Loucy (cell line): Measurements from ENCODE around the gene SGK1.

Experiments used
- H2AFZ ChIP-seq: fragments of 200-600 bp; sonication (generic); 2 replicates; pipeline ENCODE4 v1.6.0; 2016; ENCODE audit warnings: antibody characterized with exemption, mild to moderate bottlenecking, low read length, moderate library complexity
- H3F3A ChIP-seq: fragments of 200-600 bp; 2 replicates; pipeline ENCODE4 v1.6.0; 2016; ENCODE audit warnings: antibody characterized with exemption, low read depth, mild to moderate bottlenecking
- H3K27me3 ChIP-seq: fragments of 200-600 bp; sonication (generic); 2 replicates; pipeline ENCODE4 v1.6.1; 2014; ENCODE audit warnings: low read length, mild to moderate bottlenecking; ENCODE audit not compliant: insufficient read depth, poor library complexity, severe bottlenecking
- H3K36me3 ChIP-seq: fragments of 200-600 bp; sonication (generic); 2 replicates; pipeline ENCODE4 v1.6.1; 2016; ENCODE audit warnings: low read length; ENCODE audit not compliant: insufficient read depth
- H3K4me1 ChIP-seq: fragments of 200-600 bp; sonication (generic); 2 replicates; pipeline ENCODE4 v1.5.1; 2014; ENCODE audit warnings: low read length, mild to moderate bottlenecking; ENCODE audit not compliant: insufficient read depth, poor library complexity, severe bottlenecking
- H3K4me2 ChIP-seq: fragments of 200-600 bp; sonication (generic); 2 replicates; pipeline ENCODE4 v1.6.0; 2014; ENCODE audit warnings: antibody characterized with exemption, low read length, low read depth, mild to moderate bottlenecking; ENCODE audit not compliant: poor library complexity, severe bottlenecking
- H3K4me3 ChIP-seq: fragments of 200-600 bp; sonication (generic); 2 replicates; pipeline ENCODE4 v1.5.1; 2014; ENCODE audit warnings: low read length, mild to moderate bottlenecking, mixed read lengths; ENCODE audit not compliant: poor library complexity, severe bottlenecking
- H3K79me2 ChIP-seq: fragments of 200-600 bp; sonication (generic); 2 replicates; pipeline ENCODE4 v1.6.1; 2014; ENCODE audit warnings: low read length; ENCODE audit not compliant: insufficient read depth
- H3K9ac ChIP-seq: fragments of 200-600 bp; sonication (generic); 2 replicates; pipeline ENCODE4 v1.6.0; 2014; ENCODE audit warnings: mild to moderate bottlenecking, low read depth, low read length, moderate library complexity; ENCODE audit not compliant: poor library complexity, severe bottlenecking
- H3K9me2 ChIP-seq: fragments of 200-600 bp; sonication (generic); replicated peaks from 2 replicates; pipeline ENCODE4 v1.6.1; 2016; ENCODE audit warnings: low read depth, low read length, mixed read lengths
- H3K9me3 ChIP-seq: fragments of 200-600 bp; sonication (generic); 2 replicates; pipeline ENCODE4 v1.6.1; 2014; ENCODE audit warnings: mild to moderate bottlenecking, antibody characterized with exemption, low read length, low read depth; ENCODE audit not compliant: insufficient read depth
- H4K20me1 ChIP-seq: fragments of 200-600 bp; sonication (generic); 2 replicates; pipeline ENCODE4 v1.6.0; 2014; ENCODE audit warnings: antibody characterized with exemption, low read length, mild to moderate bottlenecking; ENCODE audit not compliant: insufficient read depth, poor library complexity, severe bottlenecking
- EZH2phosphoT487 ChIP-seq: fragments of 200-600 bp; IDR thresholded peaks from 2 replicates; pipeline ENCODE4 v1.6.1; 2018; ENCODE audit warnings: antibody characterized with exemption, mild to moderate bottlenecking, moderate library complexity, borderline replicate concordance
- TF ChIP-seq, protein P1 (sequence below): fragments of 200-600 bp; sonication (generic); conservative IDR thresholded peaks from 2 replicates; pipeline ENCODE4 v1.5.1; 2014; ENCODE audit warnings: mild to moderate bottlenecking, antibody characterized with exemption, low read length

Gene SGK1

GRCh38 chr6:134339216-134339615, 21.3 kb upstream of the SGK1 start:
- Histone ChIP-seq H3K27me3 (no peaks in the 10 kb centered on the region), H3K9me3 (no peaks in the 10 kb centered on the region)
- TF ChIP-seq EZH2phosphoT487 = no peak
- TF ChIP-seq, protein P1, sequence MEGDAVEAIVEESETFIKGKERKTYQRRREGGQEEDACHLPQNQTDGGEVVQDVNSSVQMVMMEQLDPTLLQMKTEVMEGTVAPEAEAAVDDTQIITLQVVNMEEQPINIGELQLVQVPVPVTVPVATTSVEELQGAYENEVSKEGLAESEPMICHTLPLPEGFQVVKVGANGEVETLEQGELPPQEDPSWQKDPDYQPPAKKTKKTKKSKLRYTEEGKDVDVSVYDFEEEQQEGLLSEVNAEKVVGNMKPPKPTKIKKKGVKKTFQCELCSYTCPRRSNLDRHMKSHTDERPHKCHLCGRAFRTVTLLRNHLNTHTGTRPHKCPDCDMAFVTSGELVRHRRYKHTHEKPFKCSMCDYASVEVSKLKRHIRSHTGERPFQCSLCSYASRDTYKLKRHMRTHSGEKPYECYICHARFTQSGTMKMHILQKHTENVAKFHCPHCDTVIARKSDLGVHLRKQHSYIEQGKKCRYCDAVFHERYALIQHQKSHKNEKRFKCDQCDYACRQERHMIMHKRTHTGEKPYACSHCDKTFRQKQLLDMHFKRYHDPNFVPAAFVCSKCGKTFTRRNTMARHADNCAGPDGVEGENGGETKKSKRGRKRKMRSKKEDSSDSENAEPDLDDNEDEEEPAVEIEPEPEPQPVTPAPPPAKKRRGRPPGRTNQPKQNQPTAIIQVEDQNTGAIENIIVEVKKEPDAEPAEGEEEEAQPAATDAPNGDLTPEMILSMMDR = no peak

GRCh38 chr6:134331256-134331655, 13.3 kb upstream of the SGK1 start:
- TF ChIP-seq, protein P1 = no peak
- TF ChIP-seq EZH2phosphoT487 = no peak
- Histone ChIP-seq H3K9ac (no peak overlapping the region), H3K27me3 (no peaks in the 10 kb centered on the region), H2AFZ (no peak overlapping the region), H3K4me1 (peaks cover 6% of the 10 kb centered on the region), H3K4me2 (no peak overlapping the region), H3K36me3 (no peaks in the 10 kb centered on the region), H3F3A (no peaks in the 10 kb centered on the region), H4K20me1 (no peaks in the 10 kb centered on the region), H3K79me2 (no peaks in the 10 kb centered on the region), H3K9me2 (no peaks in the 10 kb centered on the region), H3K9me3 (no peaks in the 10 kb centered on the region), H3K4me3 (no peak overlapping the region)

More at GRCh38 chr6:134339216-134339615, 21.3 kb upstream of the SGK1 start:
- Histone ChIP-seq H3F3A (no peaks in the 10 kb centered on the region), H3K4me3 (no peak overlapping the region), H3K36me3 (no peaks in the 10 kb centered on the region), H3K9ac (no peak overlapping the region), H2AFZ (no peak overlapping the region), H3K4me2 (no peak overlapping the region), H3K4me1 (peaks cover 3% of the 10 kb centered on the region), H3K79me2 (no peaks in the 10 kb centered on the region), H4K20me1 (no peaks in the 10 kb centered on the region), H3K9me2 (no peaks in the 10 kb centered on the region)

DNA sequence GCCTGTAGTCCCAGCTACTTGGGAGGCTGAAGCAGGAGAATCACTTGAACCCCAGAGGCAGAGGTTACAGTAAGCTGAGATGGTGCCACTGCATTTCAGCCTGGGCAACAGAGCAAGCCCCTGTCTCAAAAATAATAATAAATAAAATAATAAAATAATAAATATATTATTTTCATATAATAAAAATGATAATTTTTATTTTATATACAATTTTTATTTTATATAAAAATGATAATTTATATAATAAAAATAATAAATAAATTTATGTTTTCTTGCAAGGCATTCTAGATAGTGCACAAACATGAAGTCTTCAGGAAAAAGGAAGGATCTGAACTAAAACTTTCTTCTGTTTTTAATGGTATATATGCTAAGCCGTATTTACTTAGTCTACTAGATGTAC, 12.6 kb upstream of the SGK1 start:
- H3K79me2 ChIP-seq = no peaks in the 10 kb centered on the region
- no peaks in the 10 kb centered on the region for H3K36me3 ChIP-seq
- no peak overlapping the region for H3K4me3 ChIP-seq
- H3K9ac ChIP-seq = no peak overlapping the region
- peaks cover 6% of the 10 kb centered on the region for H3K4me1 ChIP-seq
- no peaks in the 10 kb centered on the region for H3K9me2 ChIP-seq
- no peak overlapping the region for H2AFZ ChIP-seq
- TF ChIP-seq, protein P1 = no peak
- no peak for TF ChIP-seq EZH2phosphoT487
- no peaks in the 10 kb centered on the region for H3K9me3 ChIP-seq
- H3K27me3 ChIP-seq = no peaks in the 10 kb centered on the region
- no peaks in the 10 kb centered on the region for H4K20me1 ChIP-seq
- no peak overlapping the region for H3K4me2 ChIP-seq
- no peaks in the 10 kb centered on the region for H3F3A ChIP-seq
